WTC11 (cell line): ENCODE measurements around the gene GOLGA3. TPM values are rescaled to one million over a fixed set of nuclear protein-coding genes. Genes with fewer than 3 reads are reported as not detected.

Experiments
- ATAC-seq: fragments of 200-7000 bp; cut with Tn5 transposase; 2 replicates; pipeline ENCODE4 v1.10.0; 2021; ENCODE audit warnings: mild to moderate bottlenecking, moderate library complexity
- CTCF ChIA-PET: fragments of 300-600 bp; sonication (Branson Sonifier 250); formaldehyde crosslinking; loops from one replicate; lab custom pipeline; 2021; ENCODE audit warnings: antibody characterized with exemption; lab: Charles Lee
- POLR2A ChIA-PET: fragments of 350-600 bp; sonication (Branson Sonifier 250); formaldehyde crosslinking; loops from one replicate; lab custom pipeline; 2021; ENCODE audit warnings: antibody characterized with exemption; lab: Charles Lee
- DNase-seq: peaks from one replicate; pipeline ENCODE4 v3.0.0; 2021; ENCODE audit warnings: low spot score
- H3K27ac Mint-ChIP-seq: 2 replicates; pipeline ENCODE4 v1.8.0; 2021; ENCODE audit warnings: mixed read lengths
- H3K27me3 Mint-ChIP-seq: 2 replicates; pipeline ENCODE4 v1.8.0; 2021; ENCODE audit warnings: low read depth, mild to moderate bottlenecking, moderate library complexity, mixed read lengths
- H3K36me3 Mint-ChIP-seq: 2 replicates; pipeline ENCODE4 v1.8.0; 2021; ENCODE audit warnings: mixed read lengths
- H3K4me1 Mint-ChIP-seq: 2 replicates; pipeline ENCODE4 v1.8.0; 2022; ENCODE audit warnings: mixed read lengths
- H3K4me3 Mint-ChIP-seq: 2 replicates; pipeline ENCODE4 v1.8.0; 2021; ENCODE audit warnings: mild to moderate bottlenecking, moderate library complexity, mixed read lengths
- H3K9me3 Mint-ChIP-seq: 2 replicates; pipeline ENCODE4 v1.8.0; 2021; ENCODE audit warnings: mixed read lengths
- ELF4 ChIP-seq: sonication (generic); formaldehyde crosslinking; IDR thresholded peaks from 2 replicates; pipeline ENCODE4 v1.8.1; 2022; ENCODE audit warnings: low read depth, mild to moderate bottlenecking, moderate library complexity, missing genetic modification reagents
- MXD4 ChIP-seq: fragments of 250-450 bp; sonication (Bioruptor Pico); IDR thresholded peaks from 2 replicates; pipeline ENCODE4 v1.8.0; 2021; ENCODE audit warnings: mild to moderate bottlenecking, moderate library complexity, borderline replicate concordance
- NFYB ChIP-seq: sonication (generic); formaldehyde crosslinking; conservative IDR thresholded peaks from 2 replicates; pipeline ENCODE4 v1.8.0; 2022; ENCODE audit warnings: low read depth, missing genetic modification reagents
- NR2C2 ChIP-seq: sonication (generic); formaldehyde crosslinking; IDR thresholded peaks from 2 replicates; pipeline ENCODE4 v1.8.0; 2022; ENCODE audit warnings: mild to moderate bottlenecking, missing genetic modification reagents
- SOX15 ChIP-seq: fragments of 250-450 bp; sonication (Bioruptor Pico); IDR thresholded peaks from 2 replicates; pipeline ENCODE4 v1.9.0; 2021; ENCODE audit warnings: mild to moderate bottlenecking
- ZNF317 ChIP-seq: sonication (generic); formaldehyde crosslinking; IDR thresholded peaks from 2 replicates; pipeline ENCODE4 v1.8.1; 2023; ENCODE audit warnings: low read depth, mild to moderate bottlenecking, moderate library complexity, missing genetic modification reagents, borderline replicate concordance
- ZNF423 ChIP-seq: fragments of 250-450 bp; sonication (Bioruptor Pico); IDR thresholded peaks from 2 replicates; pipeline ENCODE4 v2.1.2; 2022; ENCODE audit warnings: mild to moderate bottlenecking, moderate library complexity
- total RNA-seq: library from RNA; stranded (reverse); gene quantifications from 3 replicates; pipeline ENCODE4 v1.2.3, GENCODE V29; 2021
- TF ChIP-seq, protein P1 (sequence below): sonication (generic); formaldehyde crosslinking; IDR thresholded peaks from 2 replicates; pipeline ENCODE4 v1.8.1; 2023; ENCODE audit warnings: mild to moderate bottlenecking, missing genetic modification reagents, moderate library complexity
- TF ChIP-seq, protein P2 (sequence below): sonication (generic); formaldehyde crosslinking; IDR thresholded peaks from 2 replicates; pipeline ENCODE4 v1.8.1; 2023; ENCODE audit warnings: mild to moderate bottlenecking, missing genetic modification reagents, moderate library complexity
- TF ChIP-seq, protein P3 (sequence below): sonication (generic); formaldehyde crosslinking; IDR thresholded peaks from 2 replicates; pipeline ENCODE4 v1.8.1; 2023; ENCODE audit warnings: mild to moderate bottlenecking, missing genetic modification reagents, borderline replicate concordance
- TF ChIP-seq, protein P4 (sequence below): sonication (generic); formaldehyde crosslinking; IDR thresholded peaks from 2 replicates; pipeline ENCODE4 v1.8.1; 2023; ENCODE audit warnings: mild to moderate bottlenecking, missing genetic modification reagents
- TF ChIP-seq, protein P5 (sequence below): sonication (generic); formaldehyde crosslinking; conservative IDR thresholded peaks from 2 replicates; pipeline ENCODE4 v1.8.1; 2023; ENCODE audit warnings: mild to moderate bottlenecking, low read depth, missing genetic modification reagents, moderate library complexity
- TF ChIP-seq, protein P6 (sequence below): fragments of 250-450 bp; sonication (Bioruptor Pico); IDR thresholded peaks from 2 replicates; pipeline ENCODE4 v1.9.0; 2021; ENCODE audit warnings: mild to moderate bottlenecking

Gene GOLGA3
- total RNA-seq, 1 experiment from 2014 or later: 47.8 TPM

DNA sequence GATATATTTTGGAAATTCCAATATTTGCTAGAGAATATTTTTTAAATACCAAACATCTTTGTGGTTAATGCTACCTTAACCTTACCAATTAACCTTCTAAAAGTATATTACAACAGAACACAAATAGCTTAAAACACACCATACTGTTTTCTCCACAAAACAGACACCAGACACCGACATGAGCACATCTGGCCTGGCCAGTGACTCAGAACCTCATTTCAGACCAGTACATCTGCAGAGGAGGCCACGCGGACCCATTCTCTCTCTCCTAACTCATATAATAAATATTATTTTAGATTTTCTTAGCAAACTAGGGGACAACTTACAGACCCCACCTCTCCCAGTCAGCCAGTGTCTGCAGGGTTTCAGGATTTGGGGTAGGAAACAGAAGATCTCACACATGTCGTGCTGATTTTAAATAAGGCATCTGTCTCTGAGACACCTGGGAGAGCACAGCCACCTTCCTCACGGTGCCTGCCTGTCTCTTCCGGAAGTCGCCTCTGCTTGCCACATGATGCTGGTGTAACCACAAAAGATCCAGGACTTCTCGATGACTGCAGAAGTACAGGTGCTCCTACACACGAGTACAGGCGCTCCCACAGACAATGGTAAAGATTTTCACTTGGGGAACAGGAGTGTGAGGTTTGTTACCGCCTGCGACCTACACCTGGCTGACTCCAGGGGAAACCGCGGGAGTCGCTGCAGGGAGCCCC, 57.4 kb downstream of the GOLGA3 start:
- Mint-ChIP-seq H3K27me3 (no peaks in the 10 kb centered on the region), H3K4me3 (no peak overlapping the region), H3K36me3 (peaks cover 18% of the 10 kb centered on the region), H3K4me1 (peaks cover 5% of the 10 kb centered on the region), H3K9me3 (no peaks in the 10 kb centered on the region), H3K27ac (no peak overlapping the region)
- ATAC-seq (no peak), DNase-seq (no peak)
- CTCF ChIA-PET: no interaction called here
- TF ChIP-seq, protein P1, sequence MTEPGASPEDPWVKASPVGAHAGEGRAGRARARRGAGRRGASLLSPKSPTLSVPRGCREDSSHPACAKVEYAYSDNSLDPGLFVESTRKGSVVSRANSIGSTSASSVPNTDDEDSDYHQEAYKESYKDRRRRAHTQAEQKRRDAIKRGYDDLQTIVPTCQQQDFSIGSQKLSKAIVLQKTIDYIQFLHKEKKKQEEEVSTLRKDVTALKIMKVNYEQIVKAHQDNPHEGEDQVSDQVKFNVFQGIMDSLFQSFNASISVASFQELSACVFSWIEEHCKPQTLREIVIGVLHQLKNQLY (CRISPR knock-in tag): no peak
- TF ChIP-seq, protein P2, sequence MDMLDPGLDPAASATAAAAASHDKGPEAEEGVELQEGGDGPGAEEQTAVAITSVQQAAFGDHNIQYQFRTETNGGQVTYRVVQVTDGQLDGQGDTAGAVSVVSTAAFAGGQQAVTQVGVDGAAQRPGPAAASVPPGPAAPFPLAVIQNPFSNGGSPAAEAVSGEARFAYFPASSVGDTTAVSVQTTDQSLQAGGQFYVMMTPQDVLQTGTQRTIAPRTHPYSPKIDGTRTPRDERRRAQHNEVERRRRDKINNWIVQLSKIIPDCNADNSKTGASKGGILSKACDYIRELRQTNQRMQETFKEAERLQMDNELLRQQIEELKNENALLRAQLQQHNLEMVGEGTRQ (CRISPR knock-in tag): no peak
- no peak for TF ChIP-seq MXD4 (CRISPR knock-in tag)
- no peak for TF ChIP-seq NFYB (CRISPR knock-in tag)
- no peak for TF ChIP-seq ZNF317 (CRISPR knock-in tag)
- TF ChIP-seq, protein P3, sequence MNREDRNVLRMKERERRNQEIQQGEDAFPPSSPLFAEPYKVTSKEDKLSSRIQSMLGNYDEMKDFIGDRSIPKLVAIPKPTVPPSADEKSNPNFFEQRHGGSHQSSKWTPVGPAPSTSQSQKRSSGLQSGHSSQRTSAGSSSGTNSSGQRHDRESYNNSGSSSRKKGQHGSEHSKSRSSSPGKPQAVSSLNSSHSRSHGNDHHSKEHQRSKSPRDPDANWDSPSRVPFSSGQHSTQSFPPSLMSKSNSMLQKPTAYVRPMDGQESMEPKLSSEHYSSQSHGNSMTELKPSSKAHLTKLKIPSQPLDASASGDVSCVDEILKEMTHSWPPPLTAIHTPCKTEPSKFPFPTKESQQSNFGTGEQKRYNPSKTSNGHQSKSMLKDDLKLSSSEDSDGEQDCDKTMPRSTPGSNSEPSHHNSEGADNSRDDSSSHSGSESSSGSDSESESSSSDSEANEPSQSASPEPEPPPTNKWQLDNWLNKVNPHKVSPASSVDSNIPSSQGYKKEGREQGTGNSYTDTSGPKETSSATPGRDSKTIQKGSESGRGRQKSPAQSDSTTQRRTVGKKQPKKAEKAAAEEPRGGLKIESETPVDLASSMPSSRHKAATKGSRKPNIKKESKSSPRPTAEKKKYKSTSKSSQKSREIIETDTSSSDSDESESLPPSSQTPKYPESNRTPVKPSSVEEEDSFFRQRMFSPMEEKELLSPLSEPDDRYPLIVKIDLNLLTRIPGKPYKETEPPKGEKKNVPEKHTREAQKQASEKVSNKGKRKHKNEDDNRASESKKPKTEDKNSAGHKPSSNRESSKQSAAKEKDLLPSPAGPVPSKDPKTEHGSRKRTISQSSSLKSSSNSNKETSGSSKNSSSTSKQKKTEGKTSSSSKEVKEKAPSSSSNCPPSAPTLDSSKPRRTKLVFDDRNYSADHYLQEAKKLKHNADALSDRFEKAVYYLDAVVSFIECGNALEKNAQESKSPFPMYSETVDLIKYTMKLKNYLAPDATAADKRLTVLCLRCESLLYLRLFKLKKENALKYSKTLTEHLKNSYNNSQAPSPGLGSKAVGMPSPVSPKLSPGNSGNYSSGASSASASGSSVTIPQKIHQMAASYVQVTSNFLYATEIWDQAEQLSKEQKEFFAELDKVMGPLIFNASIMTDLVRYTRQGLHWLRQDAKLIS (CRISPR knock-in tag): no peak
- POLR2A ChIA-PET: no interaction called here

DNA sequence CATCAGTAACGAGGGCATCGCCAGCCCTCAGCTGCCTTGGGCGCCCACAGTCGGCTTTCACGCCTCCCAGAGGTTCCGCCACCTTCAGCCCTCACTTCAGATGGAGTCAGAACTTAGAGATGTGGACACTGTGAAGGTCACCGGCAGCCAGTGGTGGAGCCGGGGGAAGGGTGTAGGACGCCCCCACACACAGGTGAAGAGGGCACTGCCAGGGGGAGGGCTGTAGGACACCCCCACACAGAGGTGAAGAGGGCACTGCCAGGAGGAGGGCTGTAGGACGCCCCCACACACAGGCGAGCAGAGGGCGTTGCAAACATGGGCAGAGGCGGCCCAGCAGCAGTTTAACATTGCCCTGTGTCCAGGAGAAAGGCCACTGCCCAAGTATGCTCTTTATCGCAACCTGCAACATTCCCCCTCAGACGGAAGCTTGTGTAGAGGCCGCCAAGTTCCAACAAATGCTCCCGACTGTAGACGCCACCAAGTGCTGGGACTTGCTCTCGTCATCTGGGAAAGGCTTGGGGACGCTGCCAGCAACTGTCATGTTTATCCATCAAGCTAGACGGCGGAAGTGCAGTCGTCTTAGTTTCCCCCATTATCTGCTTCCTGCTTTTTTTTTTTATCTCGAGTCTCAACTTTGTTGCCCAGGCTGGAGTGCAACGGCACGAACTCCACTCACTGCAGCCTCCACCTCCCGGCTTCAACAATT, 62.1 kb downstream of the GOLGA3 start:
- TF ChIP-seq, protein P1 (CRISPR knock-in tag): no peak
- TF ChIP-seq, protein P4, sequence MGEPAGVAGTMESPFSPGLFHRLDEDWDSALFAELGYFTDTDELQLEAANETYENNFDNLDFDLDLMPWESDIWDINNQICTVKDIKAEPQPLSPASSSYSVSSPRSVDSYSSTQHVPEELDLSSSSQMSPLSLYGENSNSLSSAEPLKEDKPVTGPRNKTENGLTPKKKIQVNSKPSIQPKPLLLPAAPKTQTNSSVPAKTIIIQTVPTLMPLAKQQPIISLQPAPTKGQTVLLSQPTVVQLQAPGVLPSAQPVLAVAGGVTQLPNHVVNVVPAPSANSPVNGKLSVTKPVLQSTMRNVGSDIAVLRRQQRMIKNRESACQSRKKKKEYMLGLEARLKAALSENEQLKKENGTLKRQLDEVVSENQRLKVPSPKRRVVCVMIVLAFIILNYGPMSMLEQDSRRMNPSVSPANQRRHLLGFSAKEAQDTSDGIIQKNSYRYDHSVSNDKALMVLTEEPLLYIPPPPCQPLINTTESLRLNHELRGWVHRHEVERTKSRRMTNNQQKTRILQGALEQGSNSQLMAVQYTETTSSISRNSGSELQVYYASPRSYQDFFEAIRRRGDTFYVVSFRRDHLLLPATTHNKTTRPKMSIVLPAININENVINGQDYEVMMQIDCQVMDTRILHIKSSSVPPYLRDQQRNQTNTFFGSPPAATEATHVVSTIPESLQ (CRISPR knock-in tag): no peak
- TF ChIP-seq, protein P5, sequence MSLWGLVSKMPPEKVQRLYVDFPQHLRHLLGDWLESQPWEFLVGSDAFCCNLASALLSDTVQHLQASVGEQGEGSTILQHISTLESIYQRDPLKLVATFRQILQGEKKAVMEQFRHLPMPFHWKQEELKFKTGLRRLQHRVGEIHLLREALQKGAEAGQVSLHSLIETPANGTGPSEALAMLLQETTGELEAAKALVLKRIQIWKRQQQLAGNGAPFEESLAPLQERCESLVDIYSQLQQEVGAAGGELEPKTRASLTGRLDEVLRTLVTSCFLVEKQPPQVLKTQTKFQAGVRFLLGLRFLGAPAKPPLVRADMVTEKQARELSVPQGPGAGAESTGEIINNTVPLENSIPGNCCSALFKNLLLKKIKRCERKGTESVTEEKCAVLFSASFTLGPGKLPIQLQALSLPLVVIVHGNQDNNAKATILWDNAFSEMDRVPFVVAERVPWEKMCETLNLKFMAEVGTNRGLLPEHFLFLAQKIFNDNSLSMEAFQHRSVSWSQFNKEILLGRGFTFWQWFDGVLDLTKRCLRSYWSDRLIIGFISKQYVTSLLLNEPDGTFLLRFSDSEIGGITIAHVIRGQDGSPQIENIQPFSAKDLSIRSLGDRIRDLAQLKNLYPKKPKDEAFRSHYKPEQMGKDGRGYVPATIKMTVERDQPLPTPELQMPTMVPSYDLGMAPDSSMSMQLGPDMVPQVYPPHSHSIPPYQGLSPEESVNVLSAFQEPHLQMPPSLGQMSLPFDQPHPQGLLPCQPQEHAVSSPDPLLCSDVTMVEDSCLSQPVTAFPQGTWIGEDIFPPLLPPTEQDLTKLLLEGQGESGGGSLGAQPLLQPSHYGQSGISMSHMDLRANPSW (CRISPR knock-in tag): no peak
- no peak for TF ChIP-seq ELF4 (CRISPR knock-in tag)
- TF ChIP-seq, protein P6, sequence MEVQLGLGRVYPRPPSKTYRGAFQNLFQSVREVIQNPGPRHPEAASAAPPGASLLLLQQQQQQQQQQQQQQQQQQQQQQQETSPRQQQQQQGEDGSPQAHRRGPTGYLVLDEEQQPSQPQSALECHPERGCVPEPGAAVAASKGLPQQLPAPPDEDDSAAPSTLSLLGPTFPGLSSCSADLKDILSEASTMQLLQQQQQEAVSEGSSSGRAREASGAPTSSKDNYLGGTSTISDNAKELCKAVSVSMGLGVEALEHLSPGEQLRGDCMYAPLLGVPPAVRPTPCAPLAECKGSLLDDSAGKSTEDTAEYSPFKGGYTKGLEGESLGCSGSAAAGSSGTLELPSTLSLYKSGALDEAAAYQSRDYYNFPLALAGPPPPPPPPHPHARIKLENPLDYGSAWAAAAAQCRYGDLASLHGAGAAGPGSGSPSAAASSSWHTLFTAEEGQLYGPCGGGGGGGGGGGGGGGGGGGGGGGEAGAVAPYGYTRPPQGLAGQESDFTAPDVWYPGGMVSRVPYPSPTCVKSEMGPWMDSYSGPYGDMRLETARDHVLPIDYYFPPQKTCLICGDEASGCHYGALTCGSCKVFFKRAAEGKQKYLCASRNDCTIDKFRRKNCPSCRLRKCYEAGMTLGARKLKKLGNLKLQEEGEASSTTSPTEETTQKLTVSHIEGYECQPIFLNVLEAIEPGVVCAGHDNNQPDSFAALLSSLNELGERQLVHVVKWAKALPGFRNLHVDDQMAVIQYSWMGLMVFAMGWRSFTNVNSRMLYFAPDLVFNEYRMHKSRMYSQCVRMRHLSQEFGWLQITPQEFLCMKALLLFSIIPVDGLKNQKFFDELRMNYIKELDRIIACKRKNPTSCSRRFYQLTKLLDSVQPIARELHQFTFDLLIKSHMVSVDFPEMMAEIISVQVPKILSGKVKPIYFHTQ: no peak
- TF ChIP-seq SOX15 (CRISPR knock-in tag): no peak
- TF ChIP-seq ZNF423: no peak
- TF ChIP-seq NR2C2 (CRISPR knock-in tag): no peak
- Mint-ChIP-seq H3K36me3 (0 out of 2 replicates have a peak, but pooled peaks cover 2% of the 10 kb centered on the region), H3K9me3 (no peaks in the 10 kb centered on the region), H3K4me1 (peaks cover 5% of the 10 kb centered on the region), H3K4me3 (no peak overlapping the region), H3K27ac (no peak overlapping the region), H3K27me3 (no peaks in the 10 kb centered on the region)
- CTCF ChIA-PET: no interaction called here
- POLR2A ChIA-PET: no interaction called here
- ATAC-seq (no peak), DNase-seq (no peak)
